HG02798 (cell line): ENCODE results near the gene PTK6.

Source experiments
- ATAC-seq: cut with Tn5 transposase; IDR thresholded peaks from one replicate; pipeline ENCODE4 v1.9.1; 2021; ENCODE audit warnings: mild to moderate bottlenecking; ENCODE audit not compliant: unreplicated experiment, poor library complexity

PTK6 gene

GRCh38 chr20:63570281-63571086 is 33.3 kb upstream of the PTK6 start:
- ATAC-seq, result no peak

- ATAC-seq, result no peak
These were observed 32.1 kb upstream of the PTK6 start for GRCh38 chr20:63568986-63569949.

- ATAC-seq, result peak; percentile 7
These were observed 31.2 kb upstream of the PTK6 start for GRCh38 chr20:63568170-63568981.

DNA sequence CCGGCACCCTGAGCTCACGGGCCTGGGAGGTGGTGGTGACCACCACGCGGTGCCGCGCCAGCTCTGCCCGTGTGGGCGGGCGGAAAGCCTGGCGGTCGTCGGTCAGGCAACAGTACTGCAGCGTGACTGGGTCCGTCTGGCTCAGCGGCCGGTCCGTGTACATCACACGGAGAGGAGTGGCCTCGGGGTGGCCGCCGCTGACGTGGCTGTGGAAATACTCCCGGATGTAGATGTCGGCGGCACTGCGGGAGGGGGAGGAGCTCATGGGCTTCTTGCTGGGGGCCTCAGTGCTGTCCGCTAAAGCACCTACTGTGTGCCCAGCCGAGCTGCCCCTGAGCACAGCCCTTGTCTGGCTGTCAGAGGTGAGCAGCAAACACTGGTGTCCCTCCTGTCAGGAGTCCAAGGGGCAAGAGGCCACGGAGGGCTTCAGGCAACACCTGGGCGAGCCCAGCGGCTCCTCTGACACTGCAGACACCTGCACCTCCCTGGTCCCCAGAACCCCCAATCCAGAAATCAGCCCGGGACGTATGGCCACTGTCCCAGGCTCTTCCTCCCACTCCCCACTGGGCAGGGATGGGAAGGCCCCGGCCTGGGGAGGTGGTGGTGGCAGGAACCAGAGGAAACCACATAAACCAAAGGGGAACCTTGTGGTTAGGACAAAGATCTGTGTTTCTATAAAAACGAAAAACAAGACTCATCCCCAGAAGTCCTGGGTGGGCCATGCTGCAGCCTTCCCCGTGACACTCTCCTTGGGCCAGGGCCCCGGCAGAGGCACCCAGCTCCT is 30.4 kb upstream of the PTK6 start:
- peak; percentile 58 for ATAC-seq

- no peak for ATAC-seq
These were observed 29.9 kb upstream of the PTK6 start for GRCh38 chr20:63567136-63567385.

- no peak for ATAC-seq
These were observed 29.4 kb upstream of the PTK6 start for GRCh38 chr20:63566395-63567135.

DNA sequence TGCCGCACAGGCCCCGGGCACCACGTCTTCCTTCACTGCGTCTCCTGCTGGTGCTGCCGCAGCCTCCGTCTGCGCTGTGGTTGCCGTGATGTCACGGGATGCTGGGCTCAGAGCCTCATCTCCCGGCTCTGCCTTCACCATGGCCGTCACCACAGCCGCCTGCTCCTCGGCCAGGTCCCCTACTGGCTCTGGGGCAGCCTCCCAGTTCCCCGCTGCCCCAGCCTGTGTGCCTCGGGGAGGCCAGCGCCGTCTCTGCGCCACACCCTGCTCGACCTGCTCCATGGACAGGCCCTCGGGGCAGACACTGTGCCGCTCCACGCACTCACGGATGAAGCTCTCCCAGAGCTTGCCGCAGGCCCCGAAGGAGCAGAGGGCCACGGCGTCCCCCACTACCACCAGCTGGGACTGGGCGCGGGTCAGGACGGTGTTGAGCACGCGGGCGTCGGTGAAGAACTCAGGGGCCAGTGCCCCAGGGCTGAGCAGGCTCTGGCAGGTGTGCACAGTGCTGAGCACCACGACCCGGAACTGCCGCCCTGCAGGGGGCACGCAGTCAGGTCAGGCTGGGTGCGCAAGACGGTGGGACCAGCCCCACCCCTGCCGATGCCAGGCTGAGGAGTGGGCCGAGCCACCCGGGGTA is 28.6 kb upstream of the PTK6 start:
- no peak for ATAC-seq

GRCh38 chr20:63565021-63565698 is 28.0 kb upstream of the PTK6 start:
- no peak for ATAC-seq

DNA sequence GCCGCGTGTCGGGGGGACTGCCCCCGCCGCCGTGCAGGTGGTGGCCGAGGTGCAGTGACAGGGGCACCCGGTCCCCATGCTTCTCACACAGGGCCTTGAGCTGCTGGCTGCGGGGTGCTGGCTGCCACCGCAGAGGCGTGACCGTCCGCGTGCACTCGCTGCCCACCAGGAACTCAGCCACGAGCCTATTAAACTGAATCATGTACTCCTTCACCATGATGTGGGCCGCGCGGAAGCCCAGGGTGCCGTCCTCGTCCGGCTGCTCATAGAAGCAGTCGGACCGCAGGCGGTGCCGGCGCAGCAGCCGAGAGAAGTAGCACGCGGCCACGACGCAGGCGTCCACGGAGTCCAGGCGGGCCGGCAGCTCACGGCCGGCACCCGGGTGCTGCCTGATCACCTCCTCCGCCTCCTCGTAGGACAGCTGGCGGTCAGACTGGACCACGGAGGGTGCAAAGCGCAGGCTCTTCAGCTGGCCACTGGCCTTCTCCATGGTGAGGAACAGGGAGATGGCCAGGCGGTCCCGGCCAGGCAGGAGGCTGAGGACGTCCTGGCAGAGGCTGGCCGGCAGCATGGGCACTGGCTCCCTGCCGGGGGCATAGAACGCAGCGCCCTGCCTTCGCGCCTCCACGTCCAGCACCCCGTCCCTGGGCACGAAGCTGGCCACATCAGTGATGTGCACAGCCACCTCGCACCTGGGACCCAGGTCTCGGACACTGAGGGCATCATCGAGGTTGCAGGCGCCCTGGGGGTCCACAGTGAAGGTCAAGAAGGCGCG is 27.0 kb upstream of the PTK6 start:
- no peak for ATAC-seq

DNA sequence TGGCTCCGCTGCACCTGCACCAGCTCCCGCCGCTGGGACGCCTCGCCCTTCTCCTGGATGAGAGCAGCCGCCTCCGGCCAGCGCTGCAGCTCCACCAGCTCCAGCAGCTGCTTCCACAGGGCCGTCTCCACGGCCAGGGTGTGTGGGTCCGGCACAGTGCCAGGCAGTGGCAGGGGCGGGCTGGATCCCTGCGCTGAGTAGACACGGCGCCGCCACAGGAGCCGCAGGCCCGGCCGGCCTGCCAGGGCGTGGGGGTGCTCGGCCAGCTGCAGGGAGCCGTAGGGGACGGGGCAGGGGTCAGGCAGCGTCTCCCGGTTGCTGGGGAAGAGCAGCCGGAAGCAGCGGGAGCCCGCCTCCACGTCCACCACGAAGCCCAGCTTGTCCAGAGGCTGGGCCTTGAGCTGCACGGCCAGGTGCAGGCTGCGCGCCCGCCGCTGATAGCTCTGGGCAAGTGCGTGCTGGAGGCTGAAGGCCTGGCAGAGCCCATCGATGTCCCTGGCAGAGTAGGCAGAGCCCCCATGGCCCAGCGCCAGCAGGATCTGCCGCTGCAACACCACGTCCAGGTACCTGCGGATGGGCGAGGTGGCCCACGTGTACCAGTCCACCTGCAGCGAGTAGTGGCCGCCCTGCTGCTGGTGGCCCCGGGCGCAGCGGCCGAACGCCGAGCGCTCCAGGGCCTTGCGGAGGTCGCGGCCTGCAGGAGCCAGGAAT is 26.2 kb upstream of the PTK6 start:
- no peak for ATAC-seq

DNA sequence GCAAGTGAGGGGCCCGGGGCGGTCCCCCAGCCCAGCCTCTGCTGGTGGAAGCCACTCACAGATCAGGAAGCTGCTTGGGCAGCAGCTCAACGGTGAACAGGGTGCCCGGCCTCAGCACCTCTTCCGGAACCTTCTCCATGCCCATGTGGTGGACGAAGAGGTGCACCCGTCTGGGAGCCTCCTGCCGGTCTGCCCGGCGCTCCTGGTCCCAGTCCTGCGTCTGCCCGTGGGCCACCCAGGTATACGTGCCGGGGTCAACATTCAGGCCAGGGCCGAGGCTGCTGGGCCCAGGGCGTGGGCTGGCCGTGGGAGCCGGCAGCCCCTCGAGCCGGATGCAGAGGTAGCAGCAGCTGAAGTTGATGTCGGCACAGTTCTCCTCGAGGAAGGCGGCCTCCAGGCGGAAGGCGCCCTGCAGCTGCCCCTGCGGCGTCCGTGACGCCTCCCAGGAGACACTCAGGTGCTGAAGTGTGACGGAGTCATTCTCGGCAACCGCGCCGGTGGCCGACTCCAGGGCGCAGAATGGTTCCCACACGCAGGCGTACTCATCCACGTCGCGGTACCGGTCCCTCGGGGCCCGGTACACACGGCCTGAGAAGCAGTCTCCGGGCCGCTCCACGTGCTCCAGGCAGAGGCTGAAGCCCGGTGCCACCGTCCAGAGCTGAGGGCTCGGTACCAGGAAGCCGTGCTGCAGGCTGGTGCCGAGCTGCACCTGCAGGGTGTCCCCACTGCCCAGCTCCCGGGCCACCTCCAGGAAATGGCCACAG is 25.5 kb upstream of the PTK6 start:
- ATAC-seq, result no peak

- no peak for ATAC-seq
These were observed 24.6 kb upstream of the PTK6 start for GRCh38 chr20:63561624-63562396.

GRCh38 chr20:63560856-63561609 is 23.9 kb upstream of the PTK6 start:
- ATAC-seq, result no peak

DNA sequence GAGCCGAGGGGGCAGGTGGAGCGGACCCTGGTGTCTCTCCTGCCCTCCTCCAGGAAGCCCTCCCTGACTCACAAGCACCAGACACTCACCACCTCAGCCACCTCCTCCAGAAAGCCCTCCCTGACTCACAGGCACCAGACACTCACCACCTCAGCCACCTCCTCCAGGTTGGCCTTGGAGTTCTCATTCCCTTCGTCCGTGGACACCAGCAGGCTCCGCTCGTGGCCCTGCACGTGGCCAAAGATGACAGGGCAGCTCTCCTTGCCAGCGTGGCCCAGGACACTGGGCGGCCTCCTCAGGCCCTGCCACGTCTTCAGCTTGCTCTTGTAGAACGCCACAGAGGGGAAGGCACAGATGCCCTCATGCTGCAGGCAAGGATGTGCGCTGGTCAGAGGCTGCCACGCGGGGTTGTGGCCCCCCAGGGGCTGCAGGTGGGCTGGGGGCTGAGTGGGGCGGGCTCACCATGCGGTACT is 23.2 kb upstream of the PTK6 start:
- ATAC-seq, result no peak
